Cortex of kidney (tissue), 1 donor: Measurements from ENCODE around the gene SPTB.
"Not testable (repeated sequence)": the region's sequence is repeated elsewhere in the genome, so short reads cannot be mapped to it uniquely, and the experiment has no call there.

Experiments
- DNase-seq: peaks from one replicate; lab custom pipeline; 2025; lab: John Stamatoyannopoulos, UW

The SPTB gene

GRCh38 chr14:64821651-64822050 lies 58.1 kb downstream of the SPTB start:
- no peak for DNase-seq

- no peak for DNase-seq
Observed at GRCh38 chr14:64818151-64818550, 61.6 kb downstream of the SPTB start.

- DNase-seq: no peak
Observed at GRCh38 chr14:64817631-64818030, 62.1 kb downstream of the SPTB start.

GRCh38 chr14:64816221-64816783 lies 63.4 kb downstream of the SPTB start:
- DNase-seq: no peak

- no peak for DNase-seq
Observed at GRCh38 chr14:64815257-64815656, 64.5 kb downstream of the SPTB start.

- no peak for DNase-seq
Observed at GRCh38 chr14:64812412-64812811, 67.3 kb downstream of the SPTB start.

- no peak for DNase-seq
Observed at GRCh38 chr14:64811676-64812075, 68.0 kb downstream of the SPTB start.

GRCh38 chr14:64808449-64808848 lies 71.3 kb downstream of the SPTB start:
- no peak for DNase-seq

- DNase-seq: no peak
Observed at GRCh38 chr14:64807551-64807950, 72.2 kb downstream of the SPTB start.

GRCh38 chr14:64806862-64807495 lies 72.7 kb downstream of the SPTB start:
- no peak for DNase-seq

GRCh38 chr14:64806202-64806861 lies 73.4 kb downstream of the SPTB start:
- DNase-seq: no peak

GRCh38 chr14:64805646-64806045 lies 74.1 kb downstream of the SPTB start:
- DNase-seq: not testable (repeated sequence)

- no peak for DNase-seq
Observed at GRCh38 chr14:64804754-64805260, 74.9 kb downstream of the SPTB start.

GRCh38 chr14:64801800-64802199 lies 77.9 kb downstream of the SPTB start:
- no peak for DNase-seq

- DNase-seq: no peak
Observed at GRCh38 chr14:64801046-64801445, 78.7 kb downstream of the SPTB start.

GRCh38 chr14:64800000-64800399 lies 79.7 kb downstream of the SPTB start:
- no peak for DNase-seq

GRCh38 chr14:64799555-64799954 lies 80.2 kb downstream of the SPTB start:
- no peak for DNase-seq

GRCh38 chr14:64796369-64796768 lies 83.3 kb downstream of the SPTB start:
- DNase-seq: no peak

GRCh38 chr14:64795921-64796320 lies 83.8 kb downstream of the SPTB start:
- no peak for DNase-seq

GRCh38 chr14:64795211-64795610 lies 84.5 kb downstream of the SPTB start:
- DNase-seq: no peak

GRCh38 chr14:64792871-64793560 lies 86.7 kb downstream of the SPTB start:
- no peak for DNase-seq

GRCh38 chr14:64792231-64792630 lies 87.5 kb downstream of the SPTB start:
- no peak for DNase-seq

- no peak for DNase-seq
Observed at GRCh38 chr14:64790478-64790877, 89.2 kb downstream of the SPTB start.
